ENCODE measurements around the gene PDE10A. TPM values are rescaled to one million over a fixed set of nuclear protein-coding genes. Genes with fewer than 3 reads are reported as not detected.
"Not testable (repeated sequence)": the region's sequence is repeated elsewhere in the genome, so short reads cannot be mapped to it uniquely, and the experiment has no call there.

Gene PDE10A
- total RNA-seq, 2 donors from 2014 or later, result 0.85 to 2.2 TPM

DNA sequence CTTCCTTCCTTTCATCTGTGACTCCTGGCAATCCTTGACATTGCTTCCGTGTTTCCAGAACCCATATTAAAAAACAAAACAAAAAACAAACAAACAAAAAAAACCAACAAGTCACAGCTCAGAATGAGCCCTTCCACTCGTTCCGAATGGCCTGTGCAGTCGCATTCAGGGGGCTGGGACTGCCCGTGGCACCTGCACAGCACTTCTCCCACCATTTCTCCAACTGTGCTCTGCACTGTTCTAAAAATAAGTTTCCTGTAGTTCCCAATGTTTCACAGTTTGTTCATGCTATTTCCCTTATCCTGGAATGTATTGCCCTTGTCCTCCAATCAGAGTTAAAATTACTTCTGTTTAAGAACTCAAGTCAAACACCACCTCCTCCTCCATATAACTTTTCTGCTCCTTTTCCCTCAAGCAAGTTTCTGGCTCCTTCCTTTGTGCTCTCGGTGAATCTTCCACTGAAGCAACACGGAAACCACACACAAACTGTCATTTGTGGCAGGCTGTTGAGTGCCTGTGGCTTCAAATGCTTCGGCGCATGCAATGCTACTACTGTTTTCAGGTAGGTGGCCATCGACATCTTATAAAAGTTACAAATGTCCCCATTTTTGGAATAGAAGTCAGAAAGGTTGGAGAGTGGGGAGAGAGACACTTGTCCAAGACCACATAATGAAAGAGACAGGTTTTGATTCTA, 57.7 kb downstream of the PDE10A start:
- no peak for DNase-seq
- ATAC-seq, result no peak
- intact Hi-C loops (cut with DNase I, micrococcal nuclease), result no loop called here

- intact Hi-C loops (cut with DNase I, micrococcal nuclease), result no loop called here
- ATAC-seq (no peak), DNase-seq (no peak)
These were observed 60.8 kb downstream of the PDE10A start for GRCh38 chr6:165602291-165602690.

DNA sequence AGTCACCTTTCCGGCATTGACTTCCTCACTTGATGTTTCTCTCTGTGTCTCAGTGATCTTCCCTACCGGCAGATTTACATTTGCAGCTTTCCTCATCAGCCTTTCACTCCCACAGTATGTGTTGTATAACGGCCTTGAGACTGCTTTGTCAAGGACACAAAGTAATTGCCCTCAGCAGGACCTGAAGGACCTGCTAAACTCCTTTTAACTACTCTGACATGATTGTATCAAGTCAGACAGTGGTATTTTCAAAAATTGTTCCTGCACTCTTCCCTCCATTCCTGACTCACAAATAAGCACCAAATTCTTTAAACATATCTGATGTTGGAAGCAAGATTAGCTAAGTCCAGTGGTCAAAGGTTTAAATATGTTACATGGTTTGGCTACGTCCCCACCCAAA, 62.4 kb downstream of the PDE10A start:
- no peak for DNase-seq
- intact Hi-C loops (cut with DNase I, micrococcal nuclease), result no loop called here
- no peak for ATAC-seq

DNA sequence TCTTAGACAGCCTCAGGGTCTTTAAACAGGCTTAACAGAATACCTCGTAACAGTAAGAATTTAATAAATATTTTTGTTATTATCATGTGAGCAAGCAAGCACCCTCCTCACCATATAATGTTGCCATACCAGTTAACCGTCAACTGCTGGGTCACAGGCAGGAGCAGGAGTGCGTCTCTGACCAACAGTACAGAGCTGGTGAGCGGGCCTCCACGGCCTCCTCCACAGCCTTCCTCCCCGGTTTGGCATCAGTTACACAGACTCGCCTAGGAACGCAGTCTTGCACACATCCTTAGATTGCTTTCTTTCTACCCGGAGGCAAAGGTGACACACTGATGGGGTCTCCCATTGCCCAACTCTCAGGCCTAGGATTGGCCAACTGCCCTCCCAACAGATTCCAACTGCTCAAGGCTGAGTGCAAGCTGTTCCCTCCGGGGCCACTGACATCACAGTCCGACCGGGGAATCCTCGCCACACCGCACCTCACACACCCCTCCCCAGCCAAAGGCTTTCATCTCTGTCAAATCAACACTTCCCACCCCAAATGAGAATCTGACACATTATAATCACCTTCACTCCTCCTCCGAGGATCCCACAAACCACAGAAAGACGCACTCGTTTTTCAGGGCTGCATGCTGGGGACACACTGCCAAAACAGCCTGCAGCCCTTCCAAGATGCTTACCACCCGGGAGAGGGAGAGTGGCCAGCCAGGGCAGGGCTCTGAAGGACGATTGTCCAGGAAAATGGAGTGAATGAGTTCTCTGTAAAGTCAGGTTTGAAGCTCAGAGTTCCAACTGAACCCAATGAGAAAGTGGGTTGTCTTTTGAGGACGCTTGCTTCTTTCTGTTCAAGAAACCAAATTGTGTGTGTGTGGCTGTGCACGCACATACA, 63.2 kb downstream of the PDE10A start:
- intact Hi-C loops (cut with DNase I, micrococcal nuclease), result no loop called here
- DNase-seq, result no peak
- ATAC-seq, result no peak

DNA sequence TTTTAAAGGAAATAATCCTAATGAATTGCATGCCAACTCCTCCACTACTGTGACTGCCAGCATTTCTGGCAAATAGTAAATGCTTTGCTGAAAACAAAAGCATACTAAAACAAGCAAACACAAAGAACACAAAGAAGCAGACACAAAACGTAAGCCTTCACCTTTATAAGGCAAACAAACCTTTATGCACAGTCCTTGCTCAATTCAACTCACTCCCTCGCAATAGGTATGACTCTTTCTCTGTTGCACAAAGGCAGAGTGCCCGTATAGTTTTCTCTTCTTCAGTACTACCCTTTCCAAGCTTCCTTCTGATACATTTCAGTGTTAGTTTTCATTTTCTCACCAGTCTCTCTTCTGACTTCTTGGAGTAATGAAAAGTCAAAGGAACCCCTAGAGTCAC, 63.9 kb downstream of the PDE10A start:
- ATAC-seq (no peak), DNase-seq (no peak)
- intact Hi-C loops (cut with DNase I, micrococcal nuclease), result no loop called here

DNA sequence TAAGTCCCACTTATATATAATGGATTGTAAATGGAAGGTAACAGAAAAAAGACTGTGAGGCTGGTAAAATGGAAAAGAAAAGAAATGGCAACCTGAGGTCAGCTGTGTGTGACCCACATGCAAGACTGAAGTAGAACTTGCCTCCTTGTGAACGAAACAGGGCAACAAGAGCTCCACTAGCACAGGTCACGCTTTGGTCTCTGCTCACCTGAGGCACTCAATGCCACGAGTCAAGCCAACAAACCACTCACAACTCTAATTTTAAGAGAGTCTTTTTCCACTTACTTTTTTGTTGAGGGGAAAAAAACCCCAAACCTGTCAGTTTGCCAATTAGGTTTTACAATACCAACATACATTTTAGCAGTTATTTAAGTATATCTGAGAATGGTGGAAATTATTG, 65.2 kb downstream of the PDE10A start:
- no peak for DNase-seq

GRCh38 chr6:165594584-165595333, 68.3 kb downstream of the PDE10A start:
- ATAC-seq (no peak), DNase-seq (no peak)
- intact Hi-C loops (cut with DNase I, micrococcal nuclease), result no loop called here

More for the DNA sequence above, 65.2 kb downstream of the PDE10A start:
- ATAC-seq, result no peak
- intact Hi-C loops (cut with DNase I, micrococcal nuclease), result no loop called here

GRCh38 chr6:165592947-165593346, 70.1 kb downstream of the PDE10A start:
- DNase-seq; intact Hi-C loops (cut with DNase I, micrococcal nuclease); ATAC-seq: not testable (repeated sequence)

DNA sequence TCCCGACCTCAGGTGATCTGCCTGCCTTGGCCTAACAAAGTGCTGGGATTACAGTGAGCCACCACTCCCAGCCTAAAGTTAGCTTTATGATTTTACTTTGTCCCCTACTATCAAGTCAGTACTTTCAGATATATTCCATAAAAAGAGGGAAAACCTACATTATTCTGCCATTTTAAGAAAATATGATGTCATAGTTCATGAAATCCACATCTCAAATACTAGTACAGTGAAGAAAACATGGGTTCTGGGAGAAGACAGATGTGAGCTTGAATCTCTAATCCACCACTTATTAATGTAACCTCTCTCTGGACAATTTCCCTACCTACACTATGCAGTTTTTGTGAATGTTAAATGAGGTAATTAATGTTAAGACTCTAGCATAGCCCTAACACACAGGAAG, 74.5 kb downstream of the PDE10A start:
- no peak for ATAC-seq
- intact Hi-C loops (cut with DNase I, micrococcal nuclease), result no loop called here
- DNase-seq, result no peak

GRCh38 chr6:165587206-165587605, 75.8 kb downstream of the PDE10A start:
- intact Hi-C loops (cut with DNase I, micrococcal nuclease), result no loop called here
- DNase-seq (no peak), ATAC-seq (no peak)

- ATAC-seq, result no peak
- DNase-seq, result no peak
- intact Hi-C loops (cut with DNase I, micrococcal nuclease), result no loop called here
These were observed 76.3 kb downstream of the PDE10A start for GRCh38 chr6:165586706-165587105.

DNA sequence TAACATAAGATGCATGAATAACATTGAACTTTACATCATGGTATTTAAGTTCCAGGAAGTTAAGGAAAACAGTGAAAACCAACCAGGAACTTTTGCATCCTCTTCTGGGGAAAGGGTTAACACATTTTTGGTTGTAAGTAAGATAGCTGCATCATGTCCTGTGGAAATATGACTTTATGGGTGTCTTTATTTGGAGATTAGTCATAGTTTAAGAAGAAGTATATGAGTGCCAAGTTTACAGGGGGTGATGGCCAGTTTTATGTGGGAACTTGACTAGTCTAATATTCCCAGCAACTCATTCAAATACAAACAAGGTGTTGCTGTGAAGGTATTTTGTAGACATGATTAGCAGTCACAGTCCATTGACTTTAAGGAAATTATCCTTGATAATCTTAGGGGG, 78.0 kb downstream of the PDE10A start:
- intact Hi-C loops (cut with DNase I, micrococcal nuclease), result no loop called here
- DNase-seq (no peak), ATAC-seq (no peak)

GRCh38 chr6:165584541-165584940, 78.5 kb downstream of the PDE10A start:
- intact Hi-C loops (cut with DNase I, micrococcal nuclease), result no loop called here
- ATAC-seq (no peak), DNase-seq (no peak)

DNA sequence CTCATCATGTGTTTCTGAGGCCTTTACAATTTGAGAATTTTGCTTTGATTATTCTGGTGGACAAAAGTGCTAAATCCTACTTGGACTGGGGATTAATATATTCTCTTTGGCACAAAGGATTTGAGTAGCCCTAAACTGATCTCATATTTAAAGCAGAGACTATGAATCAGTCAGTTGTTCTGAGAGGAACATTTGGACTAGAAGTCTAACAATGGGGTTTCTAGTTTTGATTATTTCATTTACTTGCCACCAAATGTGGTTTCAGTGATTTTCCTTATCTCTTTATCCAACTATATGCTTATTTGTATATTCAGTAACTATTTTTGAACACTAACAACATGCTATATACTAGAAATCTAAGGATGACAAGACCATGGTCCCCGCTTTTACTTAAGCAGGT, 81.4 kb downstream of the PDE10A start:
- DNase-seq (no peak), ATAC-seq (no peak)
- intact Hi-C loops (cut with DNase I, micrococcal nuclease), result no loop called here

DNA sequence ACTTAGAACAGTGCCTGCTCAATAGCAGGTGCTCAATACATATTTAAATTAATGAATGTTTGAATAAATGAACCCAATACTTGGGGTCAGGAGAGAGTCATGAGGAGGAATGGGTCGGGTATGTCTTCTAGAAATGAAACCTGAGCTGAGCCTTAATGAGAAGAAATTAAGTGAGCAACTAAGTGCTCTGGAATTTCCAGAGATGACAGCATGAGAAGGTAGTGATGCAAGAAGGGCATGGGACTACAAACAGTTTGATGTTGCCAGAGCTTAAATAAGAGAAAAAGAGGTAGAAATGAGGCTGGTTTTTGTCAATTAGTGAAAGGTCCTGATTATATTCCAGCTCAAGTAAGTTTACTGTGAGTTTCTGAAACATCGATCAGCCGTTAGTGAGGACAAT, 82.9 kb downstream of the PDE10A start:
- intact Hi-C loops (cut with DNase I, micrococcal nuclease), result no loop called here
- DNase-seq (no peak), ATAC-seq (no peak)

GRCh38 chr6:165579151-165579550, 83.9 kb downstream of the PDE10A start:
- ATAC-seq, result no peak

GRCh38 chr6:165577556-165577955, 85.5 kb downstream of the PDE10A start:
- ATAC-seq, result no peak
- intact Hi-C loops (cut with DNase I, micrococcal nuclease), result no loop called here

More at GRCh38 chr6:165579151-165579550, 83.9 kb downstream of the PDE10A start:
- no peak for DNase-seq
- intact Hi-C loops (cut with DNase I, micrococcal nuclease), result no loop called here

GRCh38 chr6:165575158-165575549, 87.9 kb downstream of the PDE10A start:
- DNase-seq (no peak), ATAC-seq (no peak)
- intact Hi-C loops (cut with DNase I, micrococcal nuclease), result no loop called here

More at GRCh38 chr6:165577556-165577955, 85.5 kb downstream of the PDE10A start:
- DNase-seq, result no peak
